ENCODE measurements around the gene SLC8A2. TPM values are rescaled to one million over a fixed set of nuclear protein-coding genes. Genes with fewer than 3 reads are reported as not detected.
"Not testable (repeated sequence)": the region's sequence is repeated elsewhere in the genome, so short reads cannot be mapped to it uniquely, and the experiment has no call there.

SLC8A2 gene
- total RNA-seq, 1 donor from 2014 or later, result not detected

DNA sequence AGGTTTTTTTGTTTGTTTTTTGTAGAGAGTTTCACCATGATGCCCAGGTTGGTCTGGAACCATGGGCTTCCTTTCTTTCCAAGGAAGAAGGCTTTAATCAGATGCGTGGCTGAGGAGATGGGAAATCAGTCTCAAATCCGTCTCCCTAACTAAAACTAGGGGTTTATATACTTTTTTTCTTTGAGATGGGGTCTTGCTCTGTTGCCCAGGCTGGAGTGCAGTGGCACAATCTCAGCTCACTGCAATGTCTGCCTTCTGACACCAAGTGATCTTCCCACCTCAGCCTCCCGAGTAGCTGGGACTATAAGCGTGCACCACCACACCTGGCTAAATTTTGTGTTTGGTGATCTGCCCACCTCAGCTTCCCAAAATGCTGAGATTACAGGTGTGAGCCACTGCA is 87.2 kb downstream of the SLC8A2 start:
- not testable (repeated sequence) for DNase-seq (ENCODE audit: extremely low read depth, low read depth, low spot score)

DNA sequence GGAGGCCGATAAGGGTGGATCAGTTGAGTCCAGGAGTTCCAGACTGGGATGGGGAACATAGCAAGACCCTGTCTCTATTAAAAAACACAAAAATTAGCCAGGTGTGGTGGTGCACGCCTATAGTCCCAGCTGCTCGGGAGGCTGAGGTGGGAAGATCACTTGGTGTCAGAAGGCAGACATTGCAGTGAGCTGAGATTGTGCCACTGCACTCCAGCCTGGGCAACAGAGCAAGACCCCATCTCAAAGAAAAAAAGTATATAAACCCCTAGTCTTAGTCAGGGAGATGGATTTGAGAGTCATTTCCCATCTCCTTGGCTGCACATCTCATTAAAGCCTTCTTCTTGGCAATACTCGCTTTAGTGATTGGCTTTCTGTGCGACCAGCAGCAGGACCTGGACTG is 87.8 kb downstream of the SLC8A2 start:
- not testable (repeated sequence) for DNase-seq (ENCODE audit: extremely low read depth, low read depth, low spot score)

DNA sequence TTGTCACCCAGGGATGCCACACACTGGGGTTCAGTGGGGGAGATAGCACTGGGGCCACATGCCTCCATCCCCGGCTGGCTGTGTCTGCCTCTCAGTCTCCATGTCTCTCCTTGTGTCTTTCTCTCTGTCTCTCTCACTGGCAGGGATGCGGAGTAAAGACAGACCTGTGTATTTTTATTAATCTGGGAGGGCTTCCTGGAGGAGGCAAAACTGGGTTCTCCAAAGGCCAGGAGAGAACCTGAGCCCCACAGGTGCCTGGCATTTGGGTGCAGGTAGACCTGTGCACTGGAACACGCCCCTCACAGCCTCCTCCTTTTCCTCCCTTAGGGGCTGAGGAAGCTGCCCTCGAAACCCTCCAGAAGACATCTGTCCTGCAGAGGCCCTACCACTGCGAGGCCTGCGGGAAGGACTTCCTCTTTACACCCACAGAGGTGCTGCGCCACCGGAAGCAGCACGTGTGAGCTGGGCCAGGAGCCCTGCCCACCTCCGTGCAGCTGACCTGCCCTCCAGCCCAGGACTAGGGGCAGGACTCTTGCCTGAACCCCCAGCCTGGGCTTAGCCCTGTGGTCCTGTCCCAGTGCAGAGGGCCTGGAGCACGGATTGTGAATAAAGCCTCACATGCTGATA is 89.9 kb downstream of the SLC8A2 start:
- DNase-seq (ENCODE audit: extremely low read depth, low read depth, low spot score), result no peak

DNA sequence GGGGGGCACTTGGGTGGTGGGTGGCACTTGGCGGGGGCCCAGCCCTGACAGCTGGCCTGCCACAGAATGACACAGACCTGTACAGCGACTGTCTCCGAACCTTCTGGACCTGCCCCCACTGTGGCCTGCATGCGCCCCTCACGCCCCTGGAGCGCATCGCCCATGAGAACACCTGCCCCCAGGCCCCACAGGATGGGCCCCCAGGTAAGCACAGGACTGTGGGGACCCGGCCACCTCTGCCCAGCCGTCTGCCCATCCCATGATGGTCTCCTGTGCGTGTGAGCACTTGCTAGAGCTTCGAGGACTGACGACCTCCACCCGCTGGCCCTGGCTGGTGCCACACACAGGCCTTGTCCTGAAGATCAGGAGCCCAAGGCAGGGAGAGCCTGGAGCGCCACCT is 90.6 kb downstream of the SLC8A2 start:
- DNase-seq (ENCODE audit: extremely low read depth, low read depth, low spot score), result no peak

DNA sequence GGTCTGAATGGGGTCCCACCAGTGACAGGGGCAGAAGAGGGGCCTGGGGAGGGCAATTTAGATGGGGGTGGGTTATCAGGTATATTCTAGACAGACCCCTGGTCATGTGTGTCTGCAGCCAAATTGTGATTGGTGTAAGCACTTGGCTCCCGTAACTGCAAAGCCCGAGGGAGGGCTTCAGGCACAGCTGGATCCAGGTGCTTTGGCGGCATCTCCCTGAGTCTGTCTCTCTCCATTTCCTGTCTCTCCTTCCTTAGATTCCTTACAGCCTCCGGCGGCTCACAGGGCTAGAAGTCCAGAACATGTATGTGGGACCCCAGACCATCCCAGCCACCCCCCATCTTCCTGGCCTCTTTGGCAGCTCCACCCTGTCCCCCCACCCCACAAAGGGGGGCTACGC is 91.1 kb downstream of the SLC8A2 start:
- DNase-seq (ENCODE audit: extremely low read depth, low read depth, low spot score), result no peak

DNA sequence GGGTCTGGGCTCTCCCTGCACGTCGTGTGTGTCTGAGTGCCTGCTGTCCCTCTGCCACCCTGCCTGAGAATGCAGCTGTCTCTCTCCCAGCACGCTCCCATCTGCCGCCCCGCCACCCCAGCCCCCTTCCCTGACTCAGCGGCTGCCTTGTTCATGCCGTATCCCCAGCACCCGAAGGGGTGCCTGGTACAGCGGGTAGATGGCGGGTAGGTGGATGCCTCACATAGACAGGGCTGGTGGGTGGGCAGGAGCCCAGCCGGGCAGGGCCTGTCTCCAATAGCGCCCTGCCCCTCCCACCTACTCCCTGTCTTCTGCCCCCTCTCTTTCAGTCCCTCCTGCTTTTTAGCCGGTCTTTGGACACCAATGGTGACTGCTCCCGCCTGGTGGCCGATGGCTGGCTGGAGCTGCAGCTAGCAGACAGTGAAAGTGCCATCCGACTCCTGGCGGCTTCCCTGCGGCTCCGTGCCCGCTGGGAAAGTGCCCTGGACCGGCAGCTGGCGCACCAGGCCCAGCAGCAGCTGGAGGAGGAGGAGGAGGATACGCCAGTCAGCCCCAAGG is 92.2 kb downstream of the SLC8A2 start:
- DNase-seq (ENCODE audit: extremely low read depth, low read depth, low spot score), result no peak

DNA sequence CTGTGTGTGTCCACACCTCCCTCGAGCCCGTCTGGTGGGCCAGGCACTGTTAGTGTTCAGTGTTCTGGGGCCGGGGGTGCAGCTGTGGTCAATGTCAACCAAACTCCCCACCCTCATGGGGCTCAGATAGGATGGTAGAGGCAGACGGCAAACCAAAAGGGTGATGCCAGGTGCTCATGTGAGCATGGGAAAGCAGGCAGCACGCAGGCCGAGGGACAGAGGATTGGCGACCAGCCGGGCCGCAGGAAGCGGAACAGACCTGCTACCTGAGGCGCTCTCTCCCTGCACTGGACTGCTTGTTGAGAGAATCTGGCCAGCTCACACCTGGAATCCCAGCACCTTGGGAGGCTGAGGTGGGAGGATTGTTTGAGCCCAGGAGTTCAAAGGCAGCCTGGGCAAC is 93.4 kb downstream of the SLC8A2 start:
- no peak for DNase-seq (ENCODE audit: extremely low read depth, low read depth, low spot score)

Other genes starting within 250 kb of the SLC8A2 start
- gene BBC3, start 240.7 kb downstream of the SLC8A2 start, total RNA-seq, result 29.9 and 45.6 TPM in 2 replicates
- gene CCDC9, start 215.4 kb downstream of the SLC8A2 start, total RNA-seq, result 10.0 and 19.9 TPM in 2 replicates
- 1.6 and 5.0 TPM in 2 replicates for gene INAFM1, start 197.0 kb downstream of the SLC8A2 start, total RNA-seq
- gene C5AR1, start 162.0 kb downstream of the SLC8A2 start, total RNA-seq, result not detected in 2 replicates
- gene C5AR2, start 139.7 kb downstream of the SLC8A2 start, total RNA-seq, result under 0.01 TPM in 2 replicates
- 13.9 and 21.6 TPM in 2 replicates for gene DHX34, start 122.6 kb downstream of the SLC8A2 start, total RNA-seq
- 0.63 and 1.6 TPM in 2 replicates for gene MEIS3, start 52.4 kb downstream of the SLC8A2 start, total RNA-seq
- 8.8 and 11.1 TPM in 2 replicates for gene KPTN, start 12.3 kb upstream of the SLC8A2 start, total RNA-seq
- gene NAPA, start 43.2 kb upstream of the SLC8A2 start, total RNA-seq, result 143 and 156 TPM in 2 replicates
- gene ZNF541, start 101.3 kb upstream of the SLC8A2 start, total RNA-seq, result not detected in 2 replicates
- 10.6 and 25.4 TPM in 2 replicates for gene BICRA, start 137.2 kb upstream of the SLC8A2 start, total RNA-seq
- gene EHD2, start 241.5 kb upstream of the SLC8A2 start, total RNA-seq, result 245 and 268 TPM in 2 replicates

Measured in glomerular endothelial cell (primary cell).